GM18505 (cell line): ENCODE measurements around the gene SLC2A10.

Experiments
- ATAC-seq: cut with Tn5 transposase; IDR thresholded peaks from one replicate; pipeline ENCODE4 v1.9.1; 2021; ENCODE audit not compliant: unreplicated experiment
- POLR2A ChIP-seq: IDR thresholded peaks from 4 replicates; pipeline ENCODE4 v1.6.1; 2011; ENCODE audit warnings: borderline replicate concordance; ENCODE audit not compliant: insufficient read depth, insufficient read length; ENCODE audit errors: extremely low read depth

The SLC2A10 gene

GRCh38 chr20:46709459-46710152 is at the start of gene SLC2A10:
TSS of gene SLC2A10 (plus strand) at chr20:46709649. CDS start at chr20:46709737, 88 bp downstream.
- ATAC-seq = no peak
- TF ChIP-seq POLR2A = no peak

- no peak for TF ChIP-seq POLR2A
- no peak for ATAC-seq
Measured at GRCh38 chr20:46660487-46660886, 49.0 kb upstream of the SLC2A10 start.

- no peak for TF ChIP-seq POLR2A
- ATAC-seq = no peak
Measured at GRCh38 chr20:46661659-46662058, 47.8 kb upstream of the SLC2A10 start.

GRCh38 chr20:46663531-46663930 is 45.9 kb upstream of the SLC2A10 start:
- no peak for ATAC-seq
- TF ChIP-seq POLR2A = no peak

GRCh38 chr20:46665602-46666001 is 43.8 kb upstream of the SLC2A10 start:
- no peak for TF ChIP-seq POLR2A

GRCh38 chr20:46666306-46666705 is 43.1 kb upstream of the SLC2A10 start:
- TF ChIP-seq POLR2A = no peak
- ATAC-seq = no peak

More at GRCh38 chr20:46665602-46666001, 43.8 kb upstream of the SLC2A10 start:
- no peak for ATAC-seq

GRCh38 chr20:46666818-46667515 is 42.5 kb upstream of the SLC2A10 start:
- no peak for TF ChIP-seq POLR2A

GRCh38 chr20:46670228-46670584 is 39.2 kb upstream of the SLC2A10 start:
- no peak for TF ChIP-seq POLR2A
- no peak for ATAC-seq

More at GRCh38 chr20:46666818-46667515, 42.5 kb upstream of the SLC2A10 start:
- ATAC-seq = no peak

- no peak for TF ChIP-seq POLR2A
- ATAC-seq = no peak
Measured at GRCh38 chr20:46670585-46671584, 38.6 kb upstream of the SLC2A10 start.

GRCh38 chr20:46671866-46672542 is 37.4 kb upstream of the SLC2A10 start:
- ATAC-seq = no peak
- no peak for TF ChIP-seq POLR2A

GRCh38 chr20:46672543-46673148 is 36.8 kb upstream of the SLC2A10 start:
- TF ChIP-seq POLR2A = no peak
- ATAC-seq = no peak

- TF ChIP-seq POLR2A = no peak
- no peak for ATAC-seq
Measured at GRCh38 chr20:46673394-46674252, 35.8 kb upstream of the SLC2A10 start.
